ENCODE results near the gene FAP.

GRCh38 chr2:162282765-162283425 lies 39.6 kb upstream of the FAP start:
- no peak for TF ChIP-seq POLR2A (IDR thresholded peaks at IDR 0.05; ENCODE audit: low read length)
- no peak for TF ChIP-seq RAD21 (conservative IDR thresholded peaks at IDR 0.05 in 1 of 2, IDR thresholded peaks at IDR 0.05 in 1 of 2)
- no peak for TF ChIP-seq JUNB (IDR thresholded peaks at IDR 0.05)
- no peak for TF ChIP-seq HMGXB4 (CRISPR knock-in tag; IDR thresholded peaks at IDR 0.05; ENCODE audit: borderline replicate concordance)
- TF ChIP-seq CTCF (IDR thresholded peaks at IDR 0.05): no peak
- no peak for TF ChIP-seq BCL3 (IDR thresholded peaks at IDR 0.05)
- TF ChIP-seq USF2 (IDR thresholded peaks at IDR 0.05): no peak
- TF ChIP-seq KDM1A (IDR thresholded peaks at IDR 0.05; ENCODE audit: low read depth): no peak

Measured in A549 (cell line).